H1 (cell line): ENCODE results near the gene CRABP1. TPM values are rescaled to one million over a fixed set of nuclear protein-coding genes. Genes with fewer than 3 reads are reported as not detected.

Experiments
- ASH2L ChIP-seq: fragments of 200-600, 300-600 bp; sonication (generic); IDR thresholded peaks from one replicate; pipeline ENCODE4 v1.7.1; 2017; ENCODE audit warnings: low read length
- CBX5 ChIP-seq: fragments of 300-800, 300-1000 bp; sonication (generic); IDR thresholded peaks from 2 replicates; pipeline ENCODE4 v1.7.1; 2016; ENCODE audit warnings: antibody characterized with exemption, low read length, low read depth
- CHD2 ChIP-seq: IDR thresholded peaks from 2 replicates; pipeline ENCODE4 v1.6.1; 2012; ENCODE audit warnings: low read length, improper control_type of control experiment
- CTBP2 ChIP-seq: IDR thresholded peaks from 2 replicates; pipeline ENCODE4 v1.7.0; 2011; ENCODE audit warnings: borderline replicate concordance, mild to moderate bottlenecking, moderate library complexity, mixed read lengths, low read length; ENCODE audit not compliant: insufficient read depth, insufficient read length
- KDM5A ChIP-seq: fragments of 200-600 bp; IDR thresholded peaks from 2 replicates; pipeline ENCODE4 v1.7.1; 2012; ENCODE audit warnings: mild to moderate bottlenecking, low read length, inconsistent platforms, mixed read lengths
- POLR2AphosphoS5 ChIP-seq: IDR thresholded peaks from 2 replicates; pipeline ENCODE4 v1.6.1; 2011; ENCODE audit warnings: low read depth, low read length
- POU5F1 ChIP-seq: IDR thresholded peaks from 2 replicates; pipeline ENCODE4 v1.6.1; 2011; ENCODE audit warnings: low read depth, mild to moderate bottlenecking, low read length, moderate library complexity
- RAD21 ChIP-seq, 2 experiments: IDR thresholded peaks in 1 of 2; conservative IDR thresholded peaks in 1 of 2; 2 replicates each; pipeline ENCODE4 v1.6.1; 2011; ENCODE audit warnings: low read depth in 2 of 2, low read length in 2 of 2, improper control_type of control experiment in 1 of 2, inconsistent platforms in 1 of 2, mild to moderate bottlenecking in 1 of 2, moderate library complexity in 1 of 2
- SP4 ChIP-seq: IDR thresholded peaks from 2 replicates; pipeline ENCODE4 v1.6.1; 2012; ENCODE audit warnings: low read length, inconsistent platforms
- TAF1 ChIP-seq: IDR thresholded peaks from 2 replicates; pipeline ENCODE4 v1.6.1; 2011; ENCODE audit warnings: mild to moderate bottlenecking, low read depth, low read length
- polyA plus RNA-seq, 7 experiments: library from polyadenylated mRNA; depleted of rRNA in 3 of 7; stranded (reverse) in 5 of 7; unstranded in 2 of 7; fragments of >200 nt in 5 of 7; fragments of 200-250 nt in 2 of 7; gene quantifications; 1 replicate in 5 of 7; 2 replicates in 1 of 7; 4 replicates in 1 of 7; pipeline versions ENCODE4 v1.2.1 to v1.2.3, GENCODE V29; 2011 to 2013; ENCODE audit warnings: missing spikeins in 2 of 7, mixed read lengths in 2 of 7
- total RNA-seq: library from RNA; stranded (reverse); fragmentation: NEBNext Ultra II Directional; extraction: Animal tissue kit (Norgen Biotek cat#: 25700); gene quantifications from 2 replicates; pipeline ENCODE4 v1.2.1, GENCODE V29; 2021

The CRABP1 gene
- total and polyA plus RNA-seq, 2 of the 8 experiments (the other 6 are each of a cell fraction or from before 2014, with no cell fraction given), result 385 to 655 TPM

DNA sequence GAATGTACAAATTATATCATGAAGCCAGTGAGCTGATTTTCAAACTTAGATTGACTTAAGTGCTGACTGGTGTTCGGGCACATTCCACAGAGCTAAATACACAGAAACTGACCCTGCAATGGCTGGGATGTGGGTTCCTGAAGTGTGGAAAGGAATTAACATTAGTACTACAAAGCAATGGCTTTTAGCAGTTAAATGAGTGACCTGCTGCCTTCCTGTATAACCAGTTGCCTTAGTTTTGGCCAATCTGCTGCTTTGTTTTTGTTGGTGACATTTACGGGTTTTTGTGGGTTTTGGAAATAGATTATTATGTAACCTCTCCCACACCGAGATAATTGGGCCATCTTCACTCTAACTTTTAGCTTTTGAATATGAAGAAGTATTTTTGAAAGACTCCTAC is 38.3 kb upstream of the CRABP1 start (continued):
- no peak for TF ChIP-seq ASH2L
- no peak for TF ChIP-seq CTBP2
- TF ChIP-seq SP4, result no peak
- TF ChIP-seq TAF1, result no peak
- TF ChIP-seq POU5F1, result no peak
- TF ChIP-seq RAD21 (IDR thresholded peaks at IDR 0.05 in 1 of 2, conservative IDR thresholded peaks at IDR 0.05 in 1 of 2; ENCODE audit: low read depth in 2 of 2, low read length in 2 of 2), result no peak
- TF ChIP-seq KDM5A, result no peak
- no peak for TF ChIP-seq CBX5
- no peak for TF ChIP-seq CHD2
- TF ChIP-seq POLR2AphosphoS5, result no peak
